ENCODE measurements around the gene SETBP1.

Gene SETBP1

DNA sequence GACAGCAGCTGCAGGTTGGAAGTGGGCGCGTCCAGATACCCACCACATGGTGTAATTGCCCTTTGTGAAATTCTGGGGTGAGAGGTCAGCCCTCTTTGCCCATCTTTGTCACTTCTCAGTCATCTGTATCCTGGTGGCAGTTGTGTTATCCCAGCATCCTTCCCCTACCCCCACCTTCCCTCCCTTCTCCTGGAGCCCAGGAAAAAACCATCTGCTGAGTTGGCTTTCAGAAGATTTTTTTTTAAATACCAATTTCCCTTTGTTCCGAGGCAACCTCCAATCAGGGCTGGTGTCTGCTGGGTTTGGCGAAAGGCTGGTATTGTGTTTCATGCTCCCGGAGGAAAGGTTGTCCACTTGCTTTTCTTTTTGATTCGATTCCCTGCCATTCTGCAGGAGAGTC is 35.2 kb downstream of the SETBP1 start:
- Histone ChIP-seq H3K27ac (ENCODE audit: extremely low read depth, low read depth, low read length) (no peak overlapping the region), H3K4me3 (ENCODE audit: low read depth, low read length) (no peak overlapping the region), H3K4me1 (ENCODE audit: control insufficient read depth, insufficient read depth, low read length) (no peaks in the 10 kb centered on the region; the same call in 1 of the 2 replicates), H3K36me3 (ENCODE audit: control insufficient read depth in 2 of 2, insufficient read depth in 1 of 2, low read length in 2 of 2) (peaks cover 0 to 6% of the 10 kb centered on the region in 2 experiments; a peak in 2 of 3 replicates), H3K9me3 (ENCODE audit: control insufficient read depth, insufficient read depth, low read depth, low read length) (no peaks in the 10 kb centered on the region)
- TF ChIP-seq, protein P1, sequence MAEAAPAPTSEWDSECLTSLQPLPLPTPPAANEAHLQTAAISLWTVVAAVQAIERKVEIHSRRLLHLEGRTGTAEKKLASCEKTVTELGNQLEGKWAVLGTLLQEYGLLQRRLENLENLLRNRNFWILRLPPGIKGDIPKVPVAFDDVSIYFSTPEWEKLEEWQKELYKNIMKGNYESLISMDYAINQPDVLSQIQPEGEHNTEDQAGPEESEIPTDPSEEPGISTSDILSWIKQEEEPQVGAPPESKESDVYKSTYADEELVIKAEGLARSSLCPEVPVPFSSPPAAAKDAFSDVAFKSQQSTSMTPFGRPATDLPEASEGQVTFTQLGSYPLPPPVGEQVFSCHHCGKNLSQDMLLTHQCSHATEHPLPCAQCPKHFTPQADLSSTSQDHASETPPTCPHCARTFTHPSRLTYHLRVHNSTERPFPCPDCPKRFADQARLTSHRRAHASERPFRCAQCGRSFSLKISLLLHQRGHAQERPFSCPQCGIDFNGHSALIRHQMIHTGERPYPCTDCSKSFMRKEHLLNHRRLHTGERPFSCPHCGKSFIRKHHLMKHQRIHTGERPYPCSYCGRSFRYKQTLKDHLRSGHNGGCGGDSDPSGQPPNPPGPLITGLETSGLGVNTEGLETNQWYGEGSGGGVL (tag by site-specific recombination; IDR thresholded peaks at IDR 0.05) = 0 out of 2 replicates have a peak, but pooled peaks have one; percentile 12
- TF ChIP-seq ZNF555 (tag by site-specific recombination; conservative IDR thresholded peaks at IDR 0.05) = no peak
- ChIA-PET POLR2A (interaction anchor here (1.2 kb wide), 1 partner anchor 35 kb away, joined by 3 read pairs; the partner anchor contains the start of gene SETBP1), CTCF (no interaction called here)

DNA sequence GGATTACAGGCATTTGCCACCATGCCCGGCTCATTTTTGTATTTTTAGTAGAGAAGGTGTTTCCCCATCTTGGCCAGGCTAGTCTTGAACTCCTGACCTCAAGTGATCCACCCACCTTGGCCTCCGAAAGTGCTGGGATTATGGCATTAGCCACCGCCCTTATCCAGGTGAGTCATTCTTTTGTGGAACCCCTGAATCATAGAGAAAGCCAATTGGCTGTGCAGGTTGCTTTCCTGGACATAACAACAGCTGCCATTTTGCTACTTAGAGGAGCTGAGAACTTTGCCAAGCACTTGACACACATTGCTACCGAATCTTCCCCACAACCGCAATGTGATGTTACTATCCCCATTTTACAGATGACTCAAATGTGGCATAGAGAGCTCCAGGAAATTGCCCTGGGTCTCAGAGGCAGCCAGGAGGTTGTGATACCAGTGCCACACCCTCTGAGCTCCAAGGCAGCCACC is 36.0 kb downstream of the SETBP1 start:
- H3K9me3 ChIP-seq (ENCODE audit: control insufficient read depth, insufficient read depth, low read depth, low read length) = no peaks in the 10 kb centered on the region
- H3K27ac ChIP-seq (ENCODE audit: extremely low read depth, low read depth, low read length) = no peak overlapping the region
- ChIA-PET POLR2A (no interaction called here), CTCF (interaction anchor here (0.9 kb wide), 1 partner anchor 137 kb away, joined by 3 read pairs; no protein-coding TSS in a partner anchor)
- H3K36me3 ChIP-seq (ENCODE audit: control insufficient read depth in 2 of 2, insufficient read depth in 1 of 2, low read length in 2 of 2) = peaks cover 0 to 6% of the 10 kb centered on the region in 2 experiments; a peak in 2 of 3 replicates
- H3K4me1 ChIP-seq (ENCODE audit: control insufficient read depth, insufficient read depth, low read length) = no peaks in the 10 kb centered on the region; the same call in 1 of the 2 replicates
- no peak overlapping the region for H3K4me3 ChIP-seq (ENCODE audit: low read depth, low read length)
- TF ChIP-seq ZNF23 (tag by site-specific recombination; IDR thresholded peaks at IDR 0.05; ENCODE audit: borderline replicate concordance) = no peak
- TF ChIP-seq, protein P2, sequence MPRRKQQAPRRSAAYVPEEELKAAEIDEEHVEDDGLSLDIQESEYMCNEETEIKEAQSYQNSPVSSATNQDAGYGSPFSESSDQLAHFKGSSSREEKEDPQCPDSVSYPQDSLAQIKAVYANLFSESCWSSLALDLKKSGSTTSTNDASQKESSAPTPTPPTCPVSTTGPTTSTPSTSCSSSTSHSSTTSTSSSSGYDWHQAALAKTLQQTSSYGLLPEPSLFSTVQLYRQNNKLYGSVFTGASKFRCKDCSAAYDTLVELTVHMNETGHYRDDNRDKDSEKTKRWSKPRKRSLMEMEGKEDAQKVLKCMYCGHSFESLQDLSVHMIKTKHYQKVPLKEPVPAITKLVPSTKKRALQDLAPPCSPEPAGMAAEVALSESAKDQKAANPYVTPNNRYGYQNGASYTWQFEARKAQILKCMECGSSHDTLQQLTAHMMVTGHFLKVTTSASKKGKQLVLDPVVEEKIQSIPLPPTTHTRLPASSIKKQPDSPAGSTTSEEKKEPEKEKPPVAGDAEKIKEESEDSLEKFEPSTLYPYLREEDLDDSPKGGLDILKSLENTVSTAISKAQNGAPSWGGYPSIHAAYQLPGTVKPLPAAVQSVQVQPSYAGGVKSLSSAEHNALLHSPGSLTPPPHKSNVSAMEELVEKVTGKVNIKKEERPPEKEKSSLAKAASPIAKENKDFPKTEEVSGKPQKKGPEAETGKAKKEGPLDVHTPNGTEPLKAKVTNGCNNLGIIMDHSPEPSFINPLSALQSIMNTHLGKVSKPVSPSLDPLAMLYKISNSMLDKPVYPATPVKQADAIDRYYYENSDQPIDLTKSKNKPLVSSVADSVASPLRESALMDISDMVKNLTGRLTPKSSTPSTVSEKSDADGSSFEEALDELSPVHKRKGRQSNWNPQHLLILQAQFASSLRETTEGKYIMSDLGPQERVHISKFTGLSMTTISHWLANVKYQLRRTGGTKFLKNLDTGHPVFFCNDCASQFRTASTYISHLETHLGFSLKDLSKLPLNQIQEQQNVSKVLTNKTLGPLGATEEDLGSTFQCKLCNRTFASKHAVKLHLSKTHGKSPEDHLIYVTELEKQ (tag by site-specific recombination; IDR thresholded peaks at IDR 0.05; ENCODE audit: borderline replicate concordance) = no peak

DNA sequence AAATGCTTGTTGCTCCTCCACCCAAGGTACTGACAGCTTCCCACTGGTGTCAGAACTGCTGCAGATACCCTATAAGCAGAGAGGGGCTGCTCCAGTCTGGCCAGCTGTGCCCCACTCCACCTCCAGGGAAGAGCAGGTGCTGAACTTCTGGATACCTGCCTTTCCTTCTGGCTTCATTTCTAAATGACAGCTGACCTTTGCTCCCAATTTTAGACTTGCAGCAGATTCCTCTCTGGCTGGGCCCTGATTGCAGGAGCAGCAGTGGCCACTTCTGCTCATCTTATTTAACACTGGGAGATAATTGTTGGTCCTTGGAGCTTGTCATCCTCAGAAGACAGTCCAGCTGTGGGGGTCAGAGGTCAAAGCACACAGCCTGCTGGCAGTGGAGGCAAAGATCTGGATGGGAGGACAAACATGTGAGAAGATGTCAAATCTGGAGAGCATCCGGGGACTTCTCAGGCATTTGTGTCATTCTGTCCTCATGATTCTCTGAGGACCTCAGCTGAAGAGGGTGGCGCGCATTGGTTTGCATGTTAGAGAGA is 38.9 kb downstream of the SETBP1 start:
- Histone ChIP-seq H3K4me3 (ENCODE audit: low read depth, low read length) (no peak overlapping the region), H3K4me1 (ENCODE audit: control insufficient read depth, insufficient read depth, low read length) (peaks cover 9% of the 10 kb centered on the region), H3K36me3 (ENCODE audit: control insufficient read depth in 2 of 2, insufficient read depth in 1 of 2, low read length in 2 of 2) (no peaks in the 10 kb centered on the region), H3K9me3 (ENCODE audit: control insufficient read depth, insufficient read depth, low read depth, low read length) (no peaks in the 10 kb centered on the region), H3K27ac (ENCODE audit: extremely low read depth, low read depth, low read length) (no peak overlapping the region)
- ChIA-PET POLR2A (no interaction called here), CTCF (no interaction called here)
- no peak for TF ChIP-seq ZNF121 (tag by site-specific recombination; IDR thresholded peaks at IDR 0.05)
- TF ChIP-seq, protein P3, sequence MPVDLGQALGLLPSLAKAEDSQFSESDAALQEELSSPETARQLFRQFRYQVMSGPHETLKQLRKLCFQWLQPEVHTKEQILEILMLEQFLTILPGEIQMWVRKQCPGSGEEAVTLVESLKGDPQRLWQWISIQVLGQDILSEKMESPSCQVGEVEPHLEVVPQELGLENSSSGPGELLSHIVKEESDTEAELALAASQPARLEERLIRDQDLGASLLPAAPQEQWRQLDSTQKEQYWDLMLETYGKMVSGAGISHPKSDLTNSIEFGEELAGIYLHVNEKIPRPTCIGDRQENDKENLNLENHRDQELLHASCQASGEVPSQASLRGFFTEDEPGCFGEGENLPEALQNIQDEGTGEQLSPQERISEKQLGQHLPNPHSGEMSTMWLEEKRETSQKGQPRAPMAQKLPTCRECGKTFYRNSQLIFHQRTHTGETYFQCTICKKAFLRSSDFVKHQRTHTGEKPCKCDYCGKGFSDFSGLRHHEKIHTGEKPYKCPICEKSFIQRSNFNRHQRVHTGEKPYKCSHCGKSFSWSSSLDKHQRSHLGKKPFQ (tag by site-specific recombination; IDR thresholded peaks at IDR 0.05) = no peak
- TF ChIP-seq YY1 (tag by site-specific recombination; IDR thresholded peaks at IDR 0.05) = no peak
- TF ChIP-seq, protein P4, sequence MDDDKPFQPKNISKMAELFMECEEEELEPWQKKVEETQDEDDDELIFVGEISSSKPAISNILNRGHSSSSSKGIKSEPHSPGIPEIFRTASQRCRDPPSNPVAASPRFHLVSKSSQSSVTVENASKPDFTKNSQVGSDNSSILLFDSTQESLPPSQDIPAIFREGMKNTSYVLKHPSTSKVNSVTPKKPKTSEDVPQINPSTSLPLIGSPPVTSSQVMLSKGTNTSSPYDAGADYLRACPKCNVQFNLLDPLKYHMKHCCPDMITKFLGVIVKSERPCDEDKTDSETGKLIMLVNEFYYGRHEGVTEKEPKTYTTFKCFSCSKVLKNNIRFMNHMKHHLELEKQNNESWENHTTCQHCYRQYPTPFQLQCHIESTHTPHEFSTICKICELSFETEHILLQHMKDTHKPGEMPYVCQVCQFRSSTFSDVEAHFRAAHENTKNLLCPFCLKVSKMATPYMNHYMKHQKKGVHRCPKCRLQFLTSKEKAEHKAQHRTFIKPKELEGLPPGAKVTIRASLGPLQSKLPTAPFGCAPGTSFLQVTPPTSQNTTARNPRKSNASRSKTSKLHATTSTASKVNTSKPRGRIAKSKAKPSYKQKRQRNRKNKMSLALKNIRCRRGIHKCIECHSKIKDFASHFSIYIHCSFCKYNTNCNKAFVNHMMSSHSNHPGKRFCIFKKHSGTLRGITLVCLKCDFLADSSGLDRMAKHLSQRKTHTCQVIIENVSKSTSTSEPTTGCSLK (tag by site-specific recombination; IDR thresholded peaks at IDR 0.05) = no peak
- no peak for TF ChIP-seq ZNF621 (tag by site-specific recombination; IDR thresholded peaks at IDR 0.05)
- TF ChIP-seq, protein P5, sequence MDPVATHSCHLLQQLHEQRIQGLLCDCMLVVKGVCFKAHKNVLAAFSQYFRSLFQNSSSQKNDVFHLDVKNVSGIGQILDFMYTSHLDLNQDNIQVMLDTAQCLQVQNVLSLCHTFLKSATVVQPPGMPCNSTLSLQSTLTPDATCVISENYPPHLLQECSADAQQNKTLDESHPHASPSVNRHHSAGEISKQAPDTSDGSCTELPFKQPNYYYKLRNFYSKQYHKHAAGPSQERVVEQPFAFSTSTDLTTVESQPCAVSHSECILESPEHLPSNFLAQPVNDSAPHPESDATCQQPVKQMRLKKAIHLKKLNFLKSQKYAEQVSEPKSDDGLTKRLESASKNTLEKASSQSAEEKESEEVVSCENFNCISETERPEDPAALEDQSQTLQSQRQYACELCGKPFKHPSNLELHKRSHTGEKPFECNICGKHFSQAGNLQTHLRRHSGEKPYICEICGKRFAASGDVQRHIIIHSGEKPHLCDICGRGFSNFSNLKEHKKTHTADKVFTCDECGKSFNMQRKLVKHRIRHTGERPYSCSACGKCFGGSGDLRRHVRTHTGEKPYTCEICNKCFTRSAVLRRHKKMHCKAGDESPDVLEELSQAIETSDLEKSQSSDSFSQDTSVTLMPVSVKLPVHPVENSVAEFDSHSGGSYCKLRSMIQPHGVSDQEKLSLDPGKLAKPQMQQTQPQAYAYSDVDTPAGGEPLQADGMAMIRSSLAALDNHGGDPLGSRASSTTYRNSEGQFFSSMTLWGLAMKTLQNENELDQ (tag by site-specific recombination; IDR thresholded peaks at IDR 0.05; ENCODE audit: low read depth) = no peak
- TF ChIP-seq ZNF473 (tag by site-specific recombination; IDR thresholded peaks at IDR 0.05) = no peak
- TF ChIP-seq ZBTB20 (tag by site-specific recombination; IDR thresholded peaks at IDR 0.05) = no peak
- no peak for TF ChIP-seq ZNF701 (tag by site-specific recombination; IDR thresholded peaks at IDR 0.05)
- TF ChIP-seq SCRT1 (tag by site-specific recombination; IDR thresholded peaks at IDR 0.05; ENCODE audit: borderline replicate concordance) = no peak
- TF ChIP-seq, protein P6, sequence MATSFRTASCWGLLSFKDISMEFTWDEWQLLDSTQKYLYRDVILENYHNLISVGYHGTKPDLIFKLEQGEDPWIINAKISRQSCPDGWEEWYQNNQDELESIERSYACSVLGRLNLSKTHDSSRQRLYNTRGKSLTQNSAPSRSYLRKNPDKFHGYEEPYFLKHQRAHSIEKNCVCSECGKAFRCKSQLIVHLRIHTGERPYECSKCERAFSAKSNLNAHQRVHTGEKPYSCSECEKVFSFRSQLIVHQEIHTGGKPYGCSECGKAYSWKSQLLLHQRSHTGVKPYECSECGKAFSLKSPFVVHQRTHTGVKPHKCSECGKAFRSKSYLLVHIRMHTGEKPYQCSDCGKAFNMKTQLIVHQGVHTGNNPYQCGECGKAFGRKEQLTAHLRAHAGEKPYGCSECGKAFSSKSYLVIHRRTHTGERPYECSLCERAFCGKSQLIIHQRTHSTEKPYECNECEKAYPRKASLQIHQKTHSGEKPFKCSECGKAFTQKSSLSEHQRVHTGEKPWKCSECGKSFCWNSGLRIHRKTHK (tag by site-specific recombination; IDR thresholded peaks at IDR 0.05) = no peak
